Vagina (tissue), 2 donors: ENCODE measurements around the gene C1QTNF8. TPM values are rescaled to one million over a fixed set of nuclear protein-coding genes. Genes with fewer than 3 reads are reported as not detected.

Experiments used
- DNase-seq, 2 donors: peaks; one replicate each; pipeline ENCODE4 v3.0.0-alpha.2; 2017; ENCODE audit errors: extremely low spot score in 2 of 2
- H3K27ac ChIP-seq: fragments of 200-600 bp; sonication (generic); one replicate; pipeline ENCODE4 v1.5.1; 2019
- H3K27me3 ChIP-seq: fragments of 200-600 bp; sonication (generic); one replicate; pipeline ENCODE4 v1.5.1; 2019
- H3K36me3 ChIP-seq, 2 donors: fragments of 200-600 bp; sonication (generic); one replicate each; pipeline ENCODE4 v1.5.1; 2017 to 2019
- H3K4me1 ChIP-seq: fragments of 200-600 bp; sonication (generic); one replicate; pipeline ENCODE4 v1.5.1; 2019
- H3K4me3 ChIP-seq, 2 donors: fragments of 200-600 bp; sonication (generic); 1 replicate in 1 of 2; 2 replicates in 1 of 2; pipeline ENCODE4 v1.5.1; 2016 to 2019
- H3K9me3 ChIP-seq: fragments of 200-600 bp; sonication (generic); one replicate; pipeline ENCODE4 v1.5.1; 2019
- CTCF ChIP-seq, 3 experiments: fragments of 450-650 bp in 2 of 3; fragments of 200-600 bp in 1 of 3; sonication (generic) in 1 of 3; IDR thresholded peaks; one replicate each; pipeline ENCODE4 v1.5.1; 2017 to 2019; ENCODE audit warnings: antibody characterized with exemption in 3 of 3, mild to moderate bottlenecking in 2 of 3, moderate library complexity in 2 of 3
- POLR2A ChIP-seq, 2 donors: fragments of 450-650 bp; IDR thresholded peaks; one replicate each; pipeline ENCODE4 v1.6.1; 2017; ENCODE audit warnings: antibody characterized with exemption in 2 of 2, mild to moderate bottlenecking in 2 of 2, moderate library complexity in 2 of 2
- POLR2AphosphoS5 ChIP-seq, 2 donors: sonication (generic); formaldehyde crosslinking; IDR thresholded peaks; one replicate each; pipeline ENCODE4 v1.9.0; 2017; ENCODE audit warnings: antibody characterized with exemption in 2 of 2, mild to moderate bottlenecking in 2 of 2, low read depth in 1 of 2; ENCODE audit not compliant: insufficient read depth in 1 of 2
- intact Hi-C: fragments of 100-400 bp; cut with DNase I; formaldehyde crosslinking; loops from one replicate; pipeline ENCODE4 v1.15.1; 2023
- total RNA-seq: library from RNA; depleted of rRNA; stranded (reverse); fragments of >200 nt; gene quantifications from one replicate; pipeline ENCODE4 v1.2.3, GENCODE V29; 2016

C1QTNF8 gene
- total RNA-seq, 1 donor from 2014 or later: not detected

GRCh38 chr16:1141716-1142115 lies 45.7 kb upstream of the C1QTNF8 start:
- no peaks in the 10 kb centered on the region for H3K27me3 ChIP-seq

DNA sequence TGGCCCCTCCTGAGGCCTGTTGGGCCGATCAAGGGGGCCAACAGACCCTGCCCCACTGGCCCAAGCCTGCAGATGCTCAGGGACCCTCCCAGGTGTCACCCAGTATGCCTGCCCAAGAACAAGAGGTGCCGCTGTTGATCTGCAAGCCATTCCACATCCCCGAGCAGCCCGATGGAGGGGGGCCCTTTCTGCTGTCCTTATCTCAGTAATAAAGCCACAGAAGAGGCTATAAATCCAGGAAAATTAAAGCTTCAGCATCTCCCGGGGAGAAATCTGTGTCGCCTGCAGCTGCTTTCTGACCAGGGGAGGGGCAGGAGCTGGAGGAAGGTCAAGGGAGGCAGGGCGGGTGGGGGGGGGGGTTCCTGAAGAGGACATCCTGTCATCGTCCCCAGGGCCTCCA lies 45.1 kb upstream of the C1QTNF8 start:
- no peaks in the 10 kb centered on the region for H3K4me1 ChIP-seq
- TF ChIP-seq POLR2AphosphoS5 (IDR thresholded peaks at IDR 0.05; ENCODE audit: insufficient read depth in 1 of 2, low read depth in 1 of 2) (no peak), POLR2A (IDR thresholded peaks at IDR 0.05) (no peak), CTCF (IDR thresholded peaks at IDR 0.05) (no peak)
- no peaks in the 10 kb centered on the region for H3K27me3 ChIP-seq
- H3K4me3 ChIP-seq: no peak overlapping the region
- no peaks in the 10 kb centered on the region for H3K36me3 ChIP-seq
- intact Hi-C loops: no loop called here
- H3K9me3 ChIP-seq: no peaks in the 10 kb centered on the region
- no peak for DNase-seq
- no peak overlapping the region for H3K27ac ChIP-seq

More at GRCh38 chr16:1141716-1142115, 45.7 kb upstream of the C1QTNF8 start:
- H3K4me1 ChIP-seq: no peaks in the 10 kb centered on the region
- no peak for TF ChIP-seq CTCF (IDR thresholded peaks at IDR 0.05)
- TF ChIP-seq POLR2AphosphoS5 (IDR thresholded peaks at IDR 0.05; ENCODE audit: insufficient read depth in 1 of 2, low read depth in 1 of 2): no peak
- no peak for TF ChIP-seq POLR2A (IDR thresholded peaks at IDR 0.05)
- intact Hi-C loops: no loop called here
- no peaks in the 10 kb centered on the region for H3K9me3 ChIP-seq
- H3K4me3 ChIP-seq: no peak overlapping the region
- no peak overlapping the region for H3K27ac ChIP-seq
- H3K36me3 ChIP-seq: no peaks in the 10 kb centered on the region
- DNase-seq: no peak

DNA sequence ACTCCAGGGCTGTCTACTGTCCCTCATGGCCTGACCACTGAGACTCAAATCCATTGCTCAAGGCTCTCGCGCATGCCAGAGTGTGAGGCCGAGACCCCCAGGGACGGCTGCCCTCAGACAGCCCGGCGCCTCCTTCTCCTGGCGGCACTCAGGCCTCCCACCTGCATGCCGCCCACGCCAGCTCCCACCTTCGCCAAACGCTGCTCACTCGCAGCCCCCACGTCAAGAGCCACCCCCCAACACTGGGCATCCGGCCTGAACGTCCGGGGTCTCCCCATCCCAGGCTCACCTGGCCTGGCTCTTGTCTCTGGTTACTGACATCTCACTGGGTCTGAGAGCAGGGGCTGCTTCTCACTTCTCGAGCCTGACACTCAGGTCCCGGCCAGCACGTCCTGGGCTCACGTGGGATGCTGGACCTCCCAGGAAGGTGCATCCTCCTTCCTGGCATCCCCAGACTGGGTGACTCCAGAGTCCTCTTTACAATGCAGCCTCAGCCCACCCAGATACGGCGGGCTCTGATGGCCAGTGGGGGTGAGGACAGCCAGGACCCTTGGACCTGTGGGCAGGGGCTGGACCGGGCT lies 44.6 kb upstream of the C1QTNF8 start:
- H3K4me3 ChIP-seq: no peak overlapping the region
- no peaks in the 10 kb centered on the region for H3K9me3 ChIP-seq
- no peak for DNase-seq
- TF ChIP-seq POLR2A (IDR thresholded peaks at IDR 0.05) (no peak), CTCF (IDR thresholded peaks at IDR 0.05) (no peak), POLR2AphosphoS5 (IDR thresholded peaks at IDR 0.05; ENCODE audit: insufficient read depth in 1 of 2, low read depth in 1 of 2) (no peak)
- no peaks in the 10 kb centered on the region for H3K4me1 ChIP-seq
- H3K27me3 ChIP-seq: no peaks in the 10 kb centered on the region
- intact Hi-C loops: no loop called here
- no peak overlapping the region for H3K27ac ChIP-seq
- H3K36me3 ChIP-seq: no peaks in the 10 kb centered on the region

DNA sequence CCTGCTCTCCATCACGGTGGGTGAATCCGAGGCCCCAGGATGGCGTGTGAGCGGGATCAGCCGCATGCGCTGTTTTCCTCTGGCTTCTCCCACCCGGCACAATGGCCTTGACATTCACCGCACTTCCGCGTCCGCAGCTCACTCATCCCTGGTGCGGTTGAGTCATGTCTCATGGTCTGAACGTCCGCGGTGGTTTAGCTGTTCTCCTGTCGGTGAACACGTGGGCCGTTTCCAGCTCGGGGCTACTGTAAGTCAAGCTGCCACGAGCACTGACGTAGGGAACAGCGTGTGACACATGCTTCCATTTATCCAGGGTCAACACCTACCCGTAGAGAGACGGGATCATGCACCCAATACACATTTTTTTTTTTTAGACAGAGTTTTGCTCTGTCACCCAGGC lies 41.6 kb upstream of the C1QTNF8 start:
- H3K4me1 ChIP-seq: no peaks in the 10 kb centered on the region
- no peak for DNase-seq
- no peak overlapping the region for H3K27ac ChIP-seq
- intact Hi-C loops: no loop called here
- no peaks in the 10 kb centered on the region for H3K9me3 ChIP-seq
- H3K4me3 ChIP-seq: no peak overlapping the region
- TF ChIP-seq POLR2AphosphoS5 (IDR thresholded peaks at IDR 0.05; ENCODE audit: insufficient read depth in 1 of 2, low read depth in 1 of 2) (no peak), POLR2A (IDR thresholded peaks at IDR 0.05) (no peak), CTCF (IDR thresholded peaks at IDR 0.05) (no peak)
- H3K27me3 ChIP-seq: no peaks in the 10 kb centered on the region
- no peaks in the 10 kb centered on the region for H3K36me3 ChIP-seq

- no peak for DNase-seq
- Histone ChIP-seq H3K27me3 (no peaks in the 10 kb centered on the region), H3K36me3 (no peaks in the 10 kb centered on the region), H3K4me1 (no peaks in the 10 kb centered on the region), H3K9me3 (no peaks in the 10 kb centered on the region), H3K4me3 (no peak overlapping the region), H3K27ac (no peak overlapping the region)
- no peak for TF ChIP-seq POLR2A (IDR thresholded peaks at IDR 0.05)
- TF ChIP-seq CTCF (IDR thresholded peaks at IDR 0.05): no peak
- TF ChIP-seq POLR2AphosphoS5 (IDR thresholded peaks at IDR 0.05; ENCODE audit: insufficient read depth in 1 of 2, low read depth in 1 of 2): no peak
- intact Hi-C loops: no loop called here
These were observed 39.4 kb upstream of the C1QTNF8 start for GRCh38 chr16:1135459-1135825.
